Endodermal cell (in vitro differentiated cells): ENCODE measurements around the gene NFE2L1. TPM values are rescaled to one million over a fixed set of nuclear protein-coding genes. Genes with fewer than 3 reads are reported as not detected.

Experiments used
- DNase-seq: peaks from one replicate; pipeline ENCODE4 v3.0.0-alpha.2; 2017
- H3K27ac ChIP-seq: 2 replicates; pipeline ENCODE4 v1.5.1; 2013; ENCODE audit warnings: mild to moderate bottlenecking, low read depth, low read length, moderate library complexity
- H3K27me3 ChIP-seq: 2 replicates; pipeline ENCODE4 v1.6.1; 2013; ENCODE audit warnings: mild to moderate bottlenecking, low read length, moderate library complexity; ENCODE audit not compliant: insufficient read depth, control insufficient read depth, poor library complexity, severe bottlenecking
- H3K36me3 ChIP-seq: 2 replicates; pipeline ENCODE4 v1.7.0; 2013; ENCODE audit warnings: mild to moderate bottlenecking, low read length, moderate library complexity; ENCODE audit not compliant: control insufficient read depth, insufficient read depth
- H3K4me1 ChIP-seq: one replicate; pipeline ENCODE4 v1.7.0; 2013; ENCODE audit warnings: low read length; ENCODE audit not compliant: control insufficient read depth, insufficient read depth
- H3K4me3 ChIP-seq: 2 replicates; pipeline ENCODE4 v1.5.1; 2013; ENCODE audit warnings: mild to moderate bottlenecking, low read length, moderate library complexity
- H3K9ac ChIP-seq: 2 replicates; pipeline ENCODE4 v1.6.1; 2013; ENCODE audit warnings: mild to moderate bottlenecking, low read length, moderate library complexity; ENCODE audit not compliant: poor library complexity, severe bottlenecking; ENCODE audit errors: extremely low read depth
- H3K9me3 ChIP-seq: 2 replicates; pipeline ENCODE4 v1.6.1; 2013; ENCODE audit warnings: mild to moderate bottlenecking, low read length, moderate library complexity; ENCODE audit not compliant: control insufficient read depth
- H3K27ac Mint-ChIP-seq: 2 replicates; pipeline ENCODE4 v1.8.0; 2020; ENCODE audit warnings: mixed read lengths
- H3K27me3 Mint-ChIP-seq: 2 replicates; pipeline ENCODE4 v1.8.0; 2021; ENCODE audit warnings: mild to moderate bottlenecking, mixed read lengths; ENCODE audit not compliant: insufficient read depth
- H3K36me3 Mint-ChIP-seq: 2 replicates; pipeline ENCODE4 v1.8.0; 2020; ENCODE audit warnings: low read depth, mixed read lengths
- H3K4me1 Mint-ChIP-seq: 2 replicates; pipeline ENCODE4 v1.8.0; 2020; ENCODE audit warnings: mixed read lengths
- H3K4me3 Mint-ChIP-seq: 2 replicates; pipeline ENCODE4 v1.8.0; 2020; ENCODE audit warnings: mild to moderate bottlenecking, moderate library complexity, mixed read lengths
- H3K9me3 Mint-ChIP-seq: 2 replicates; pipeline ENCODE4 v1.8.0; 2020; ENCODE audit warnings: mild to moderate bottlenecking, mixed read lengths
- WGBS, 2 experiments: methylation state at CpG; one replicate each; pipeline versions ENCODE4 v1.1.5 to v1.1.7; 2013; ENCODE audit warnings: missing lambda C conversion rate in 2 of 2, mixed read lengths in 1 of 2; ENCODE audit not compliant: insufficient coverage in 1 of 2, insufficient read length in 1 of 2; 5-methylcytosine and 5-hydroxymethylcytosine counted together
- total RNA-seq, 2 donors: library from RNA; stranded (reverse); fragmentation: NEBNext Ultra II Directional in 1 of 2; extraction: Animal tissue kit (Norgen Biotek cat#: 25700) in 1 of 2; gene quantifications; 2 replicates in 1 of 2; 3 replicates in 1 of 2; pipeline ENCODE4 v1.2.1, GENCODE V29; 2021
- TF ChIP-seq, protein P1 (sequence below): fragments of 200-600 bp; sonication (generic); conservative IDR thresholded peaks from 2 replicates; pipeline ENCODE4 v1.5.0; 2021; ENCODE audit warnings: antibody characterized with exemption, mild to moderate bottlenecking

NFE2L1 gene
- total RNA-seq, 2 donors from 2014 or later = 122 to 135 TPM

DNA sequence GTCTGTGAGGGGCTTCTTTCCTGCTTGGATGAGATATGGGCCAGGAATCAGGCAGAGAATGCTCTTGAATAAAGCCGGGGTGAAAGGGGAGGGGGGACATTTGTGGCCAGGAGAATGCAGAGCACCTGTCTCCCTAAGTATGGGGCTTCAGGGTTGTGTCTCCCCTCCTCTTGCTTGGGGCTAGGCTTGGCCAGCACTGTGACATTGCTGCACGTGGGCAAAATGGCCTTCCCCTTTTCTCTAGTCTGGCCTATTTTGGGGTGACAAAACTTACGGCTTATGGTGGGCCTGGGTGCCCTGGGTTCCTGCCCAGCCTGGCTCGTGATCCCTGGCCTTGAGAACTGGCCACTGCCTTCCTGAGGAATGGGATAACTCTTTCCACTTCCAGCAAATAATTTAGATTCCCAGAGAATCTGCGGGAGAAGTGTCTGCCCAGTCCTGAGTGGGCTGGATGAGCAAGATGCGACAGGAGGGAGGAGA is 5.6 kb downstream of the NFE2L1 start:
- Histone ChIP-seq H3K27ac (peak overlapping the region; percentile 70), H3K27me3 (no peaks in the 10 kb centered on the region), H3K4me3 (no peak overlapping the region), H3K9me3 (no peaks in the 10 kb centered on the region), H3K36me3 (peaks cover 75% of the 10 kb centered on the region), H3K9ac (no peak overlapping the region), H3K4me1 (peaks cover 32% of the 10 kb centered on the region)
- TF ChIP-seq, protein P1, sequence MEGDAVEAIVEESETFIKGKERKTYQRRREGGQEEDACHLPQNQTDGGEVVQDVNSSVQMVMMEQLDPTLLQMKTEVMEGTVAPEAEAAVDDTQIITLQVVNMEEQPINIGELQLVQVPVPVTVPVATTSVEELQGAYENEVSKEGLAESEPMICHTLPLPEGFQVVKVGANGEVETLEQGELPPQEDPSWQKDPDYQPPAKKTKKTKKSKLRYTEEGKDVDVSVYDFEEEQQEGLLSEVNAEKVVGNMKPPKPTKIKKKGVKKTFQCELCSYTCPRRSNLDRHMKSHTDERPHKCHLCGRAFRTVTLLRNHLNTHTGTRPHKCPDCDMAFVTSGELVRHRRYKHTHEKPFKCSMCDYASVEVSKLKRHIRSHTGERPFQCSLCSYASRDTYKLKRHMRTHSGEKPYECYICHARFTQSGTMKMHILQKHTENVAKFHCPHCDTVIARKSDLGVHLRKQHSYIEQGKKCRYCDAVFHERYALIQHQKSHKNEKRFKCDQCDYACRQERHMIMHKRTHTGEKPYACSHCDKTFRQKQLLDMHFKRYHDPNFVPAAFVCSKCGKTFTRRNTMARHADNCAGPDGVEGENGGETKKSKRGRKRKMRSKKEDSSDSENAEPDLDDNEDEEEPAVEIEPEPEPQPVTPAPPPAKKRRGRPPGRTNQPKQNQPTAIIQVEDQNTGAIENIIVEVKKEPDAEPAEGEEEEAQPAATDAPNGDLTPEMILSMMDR = no peak
- no peaks in the 10 kb centered on the region for H3K27me3 Mint-ChIP-seq
- DNase-seq = no peak
- H3K4me1 Mint-ChIP-seq = peaks cover 71% of the 10 kb centered on the region
- H3K27ac Mint-ChIP-seq = peak overlapping the region; percentile 89
- H3K4me3 Mint-ChIP-seq = peak overlapping the region; percentile 63
- peaks cover 51% of the 10 kb centered on the region for H3K36me3 Mint-ChIP-seq
- no peaks in the 10 kb centered on the region for H3K9me3 Mint-ChIP-seq
- 34 to 59% methylated on average over 4 to 6 of the region's 6 CpGs for WGBS, 2 experiments

DNA sequence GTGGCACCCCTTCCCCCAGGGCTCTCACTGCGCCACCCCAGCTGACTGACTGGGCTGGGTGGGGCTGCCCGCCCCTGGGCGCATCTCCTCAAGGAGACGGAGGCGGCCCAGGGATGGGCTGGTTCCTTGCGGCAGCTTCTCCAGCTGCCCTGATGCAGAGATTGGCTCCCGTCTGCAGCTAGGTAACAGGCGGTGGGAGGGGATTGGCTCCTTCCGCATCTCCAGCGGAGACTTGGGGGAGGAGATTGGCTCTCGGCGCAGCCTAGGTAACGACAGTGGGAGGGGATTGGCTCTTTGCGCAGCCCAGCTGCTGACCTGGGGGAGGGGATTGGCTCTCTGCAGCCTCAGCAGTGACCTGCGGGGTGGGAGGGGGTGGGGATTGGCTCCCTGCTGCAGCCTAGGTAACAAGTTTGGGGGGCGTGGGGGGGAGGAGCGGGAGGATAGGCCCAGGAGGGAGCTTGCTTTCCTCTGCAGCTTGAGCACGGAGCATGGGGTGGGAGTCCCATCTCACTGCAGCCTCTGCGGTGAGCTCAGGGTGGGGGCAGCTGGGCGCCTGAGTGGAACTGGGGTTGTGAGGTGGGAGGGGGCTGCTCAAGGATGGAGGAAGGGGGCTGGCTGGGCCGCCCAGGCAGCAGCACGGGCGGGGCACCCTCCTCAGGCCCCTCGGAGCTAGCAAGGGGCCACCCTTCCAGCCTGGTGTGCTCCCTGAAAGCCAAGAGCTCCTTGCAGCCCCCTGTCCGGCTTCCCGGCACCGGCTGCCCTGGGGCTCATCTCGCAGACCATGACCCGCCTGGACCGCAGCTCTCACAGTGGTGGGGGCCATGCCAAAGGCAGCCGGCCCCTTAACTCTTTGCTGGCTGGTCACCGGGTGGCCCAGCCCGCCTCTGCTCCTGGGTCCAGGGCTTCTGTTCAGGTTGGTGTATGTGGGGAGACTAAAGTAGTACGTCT is 6.4 kb downstream of the NFE2L1 start:
- 11% methylated on average over 8 to 34 of the region's 34 CpGs for WGBS, 2 experiments
- H3K4me1 ChIP-seq = peaks cover 31% of the 10 kb centered on the region
- H3K27me3 ChIP-seq = no peaks in the 10 kb centered on the region
- H3K27ac ChIP-seq = peak overlapping the region; percentile 70
- peaks cover 82% of the 10 kb centered on the region for H3K36me3 ChIP-seq
- peak overlapping the region; percentile 68 for H3K4me3 ChIP-seq
- H3K9me3 ChIP-seq = no peaks in the 10 kb centered on the region
- H3K9me3 Mint-ChIP-seq = no peaks in the 10 kb centered on the region
- peaks cover 69% of the 10 kb centered on the region for H3K4me1 Mint-ChIP-seq
- no peaks in the 10 kb centered on the region for H3K27me3 Mint-ChIP-seq
- peak overlapping the region; percentile 96 for H3K27ac Mint-ChIP-seq
- TF ChIP-seq, protein P1 = no peak
- H3K36me3 Mint-ChIP-seq = peaks cover 58% of the 10 kb centered on the region
- H3K9ac ChIP-seq = no peak overlapping the region
- peak overlapping the region; percentile 63 for H3K4me3 Mint-ChIP-seq
- DNase-seq = peak; percentile 100

DNA sequence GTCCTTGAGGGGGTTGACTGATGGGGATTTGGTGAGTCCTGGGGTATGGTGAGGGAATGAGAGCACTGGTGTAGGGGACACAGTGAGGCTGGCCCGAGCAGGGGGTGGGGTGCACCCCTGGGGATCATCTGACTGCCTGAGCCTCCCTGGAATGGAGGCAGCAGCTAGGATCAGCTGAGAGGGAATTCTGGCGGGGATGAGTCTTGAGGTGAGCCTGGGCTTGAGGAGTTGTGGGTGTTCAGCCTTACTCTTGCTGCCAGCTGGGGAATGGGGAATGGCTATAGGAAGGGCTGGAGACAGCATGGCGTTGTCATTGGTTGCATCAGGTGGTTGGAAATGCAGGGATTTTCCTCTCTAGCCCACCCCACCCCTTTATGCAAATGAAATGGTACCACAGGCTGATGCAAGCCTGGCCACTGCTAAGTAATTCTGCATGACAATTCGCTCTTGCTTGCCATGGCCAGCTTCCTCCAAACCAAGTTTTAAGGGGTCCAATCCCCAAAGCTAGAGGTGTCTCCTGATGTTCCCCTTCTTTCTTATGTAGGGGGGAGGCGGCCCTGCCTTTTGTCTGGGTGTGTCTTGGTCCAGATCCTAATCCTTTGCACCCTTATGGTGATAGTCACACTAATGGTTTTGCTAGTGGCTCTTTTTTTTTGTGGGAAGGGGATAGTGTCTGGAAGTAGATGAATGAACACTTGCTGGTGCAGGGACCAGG is 7.5 kb downstream of the NFE2L1 start:
- H3K9ac ChIP-seq = no peak overlapping the region
- peaks cover 88% of the 10 kb centered on the region for H3K36me3 ChIP-seq
- Mint-ChIP-seq H3K27ac (peak overlapping the region; percentile 96), H3K27me3 (no peaks in the 10 kb centered on the region), H3K36me3 (peaks cover 64% of the 10 kb centered on the region), H3K4me3 (peak overlapping the region; percentile 63), H3K9me3 (no peaks in the 10 kb centered on the region), H3K4me1 (peaks cover 59% of the 10 kb centered on the region)
- no peaks in the 10 kb centered on the region for H3K9me3 ChIP-seq
- peak overlapping the region; percentile 68 for H3K4me3 ChIP-seq
- TF ChIP-seq, protein P1 = no peak
- peak; percentile 92 for DNase-seq
- 59 to 60% methylated on average over 3 to 5 of the region's 5 CpGs for WGBS, 2 experiments
- H3K27me3 ChIP-seq = no peaks in the 10 kb centered on the region
- H3K27ac ChIP-seq = peak overlapping the region; percentile 76
- peaks cover 28% of the 10 kb centered on the region for H3K4me1 ChIP-seq
